Measurements from ENCODE around the gene PRTN3. TPM values are rescaled to one million over a fixed set of nuclear protein-coding genes. Genes with fewer than 3 reads are reported as not detected.

Gene PRTN3
- total RNA-seq, 2 donors from 2014 or later = not detected

GRCh38 chr19:808423-808775, 32.4 kb upstream of the PRTN3 start:
- Mint-ChIP-seq H3K27me3 (ENCODE audit: insufficient read depth) (no peaks in the 10 kb centered on the region), H3K9me3 (no peaks in the 10 kb centered on the region), H3K36me3 (ENCODE audit: low read depth) (peaks cover 64% of the 10 kb centered on the region), H3K4me3 (no peak overlapping the region), H3K4me1 (no peaks in the 10 kb centered on the region), H3K27ac (no peak overlapping the region)
- no peak overlapping the region for H3K9ac ChIP-seq (ENCODE audit: extremely low read depth, low read length, poor library complexity, severe bottlenecking)
- no peaks in the 10 kb centered on the region for H3K4me1 ChIP-seq (ENCODE audit: control insufficient read depth, insufficient read depth, low read length)
- peaks cover 83% of the 10 kb centered on the region for H3K36me3 ChIP-seq (ENCODE audit: control insufficient read depth, insufficient read depth, low read length)
- TF ChIP-seq CTCF (conservative IDR thresholded peaks at IDR 0.05) = no peak
- H3K9me3 ChIP-seq (ENCODE audit: control insufficient read depth, low read length) = no peaks in the 10 kb centered on the region
- no peak overlapping the region for H3K4me3 ChIP-seq (ENCODE audit: low read length)
- WGBS, 2 experiments (ENCODE audit: insufficient coverage in 1 of 2, insufficient read length in 1 of 2) = 94 to 97% methylated on average over 19 to 26 of the region's 26 CpGs
- no peak overlapping the region for H3K27ac ChIP-seq (ENCODE audit: low read depth, low read length)
- no peaks in the 10 kb centered on the region for H3K27me3 ChIP-seq (ENCODE audit: control insufficient read depth, insufficient read depth, low read length, poor library complexity, severe bottlenecking)
- DNase-seq = peak; percentile 49

- WGBS, 2 experiments (ENCODE audit: insufficient coverage in 1 of 2, insufficient read length in 1 of 2) = 95% methylated on average over 29 to 30 of the region's 30 CpGs
- H3K4me1 Mint-ChIP-seq = no peaks in the 10 kb centered on the region
These were observed 30.5 kb upstream of the PRTN3 start for GRCh38 chr19:810077-810855.

GRCh38 chr19:810883-811489, 29.8 kb upstream of the PRTN3 start:
- no peaks in the 10 kb centered on the region for H3K4me1 ChIP-seq (ENCODE audit: control insufficient read depth, insufficient read depth, low read length)
- Mint-ChIP-seq H3K4me3 (no peak overlapping the region), H3K27ac (no peak overlapping the region), H3K4me1 (no peaks in the 10 kb centered on the region), H3K27me3 (ENCODE audit: insufficient read depth) (no peaks in the 10 kb centered on the region), H3K9me3 (no peaks in the 10 kb centered on the region), H3K36me3 (ENCODE audit: low read depth) (peaks cover 59% of the 10 kb centered on the region)
- H3K27ac ChIP-seq (ENCODE audit: low read depth, low read length) = no peak overlapping the region
- peak; percentile 63 for DNase-seq
- H3K9me3 ChIP-seq (ENCODE audit: control insufficient read depth, low read length) = no peaks in the 10 kb centered on the region
- no peak overlapping the region for H3K9ac ChIP-seq (ENCODE audit: extremely low read depth, low read length, poor library complexity, severe bottlenecking)
- no peaks in the 10 kb centered on the region for H3K27me3 ChIP-seq (ENCODE audit: control insufficient read depth, insufficient read depth, low read length, poor library complexity, severe bottlenecking)
- no peak for TF ChIP-seq CTCF (conservative IDR thresholded peaks at IDR 0.05)
- peaks cover 61% of the 10 kb centered on the region for H3K36me3 ChIP-seq (ENCODE audit: control insufficient read depth, insufficient read depth, low read length)
- 95 to 98% methylated on average over 5 to 25 of the region's 25 CpGs for WGBS, 2 experiments (ENCODE audit: insufficient coverage in 1 of 2, insufficient read length in 1 of 2)
- H3K4me3 ChIP-seq (ENCODE audit: low read length) = no peak overlapping the region

More at GRCh38 chr19:810077-810855, 30.5 kb upstream of the PRTN3 start:
- no peak overlapping the region for H3K9ac ChIP-seq (ENCODE audit: extremely low read depth, low read length, poor library complexity, severe bottlenecking)
- DNase-seq = peak; percentile 66
- peaks cover 64% of the 10 kb centered on the region for H3K36me3 ChIP-seq (ENCODE audit: control insufficient read depth, insufficient read depth, low read length)
- no peaks in the 10 kb centered on the region for H3K27me3 ChIP-seq (ENCODE audit: control insufficient read depth, insufficient read depth, low read length, poor library complexity, severe bottlenecking)
- peak overlapping the region; percentile 53 for H3K27ac ChIP-seq (ENCODE audit: low read depth, low read length)
- Mint-ChIP-seq H3K9me3 (no peaks in the 10 kb centered on the region), H3K27ac (peak overlapping the region; percentile 30), H3K36me3 (ENCODE audit: low read depth) (peaks cover 59% of the 10 kb centered on the region), H3K4me3 (no peak overlapping the region), H3K27me3 (ENCODE audit: insufficient read depth) (no peaks in the 10 kb centered on the region)
- H3K4me3 ChIP-seq (ENCODE audit: low read length) = no peak overlapping the region
- no peak for TF ChIP-seq CTCF (conservative IDR thresholded peaks at IDR 0.05)
- no peaks in the 10 kb centered on the region for H3K4me1 ChIP-seq (ENCODE audit: control insufficient read depth, insufficient read depth, low read length)
- H3K9me3 ChIP-seq (ENCODE audit: control insufficient read depth, low read length) = no peaks in the 10 kb centered on the region
